Astrocyte of the spinal cord (primary cell): ENCODE results near the gene XRN1.
"Not testable (repeated sequence)": the region's sequence is repeated elsewhere in the genome, so short reads cannot be mapped to it uniquely, and the experiment has no call there.

Source experiments
- DNase-seq: peaks from one replicate; pipeline ENCODE4 v3.0.0; 2011; ENCODE audit warnings: low read depth, low spot score
- H3K4me3 ChIP-seq: 2 replicates; pipeline ENCODE4 v1.5.1; 2011; ENCODE audit warnings: low read depth, mild to moderate bottlenecking, low read length, moderate library complexity
- CTCF ChIP-seq: IDR thresholded peaks from 2 replicates; pipeline ENCODE4 v1.5.1; 2012; ENCODE audit warnings: low read depth, mild to moderate bottlenecking, low read length, inconsistent platforms
- in situ Hi-C: cut with HindIII; loops from 2 replicates; pipeline ENCODE4 v1.10.0; 2017; ENCODE audit warnings: low sequenced_read_pairs

Gene XRN1

GRCh38 chr3:142363936-142364467 lies 83.8 kb downstream of the XRN1 start:
- H3K4me3 ChIP-seq = no peak overlapping the region
- in situ Hi-C loops = no loop called here
- TF ChIP-seq CTCF = no peak

DNA sequence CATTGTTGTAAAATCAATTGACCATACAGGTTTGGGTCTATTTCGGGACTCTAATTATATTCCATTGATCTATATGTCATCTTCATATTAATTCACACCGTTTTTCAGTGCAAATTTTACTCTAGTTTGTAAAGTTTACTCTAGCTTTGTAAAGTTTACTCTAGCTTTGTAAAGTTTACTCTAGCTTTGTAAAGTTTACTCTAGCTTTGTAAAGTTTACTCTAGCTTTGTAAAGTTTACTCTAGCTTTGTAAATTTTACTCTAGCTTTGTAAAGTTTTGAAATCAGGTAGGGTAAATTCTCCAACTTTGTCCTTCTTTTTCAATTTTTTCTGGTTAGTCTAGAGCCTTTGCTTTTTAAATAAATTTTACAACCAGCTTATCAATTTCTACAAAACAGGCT lies 84.4 kb downstream of the XRN1 start:
- H3K4me3 ChIP-seq, in situ Hi-C loops, DNase-seq: not testable (repeated sequence)

More at GRCh38 chr3:142363936-142364467, 83.8 kb downstream of the XRN1 start:
- DNase-seq = no peak

GRCh38 chr3:142359367-142359766 lies 88.5 kb downstream of the XRN1 start:
- H3K4me3 ChIP-seq = no peak overlapping the region
- DNase-seq = no peak
- no peak for TF ChIP-seq CTCF
- in situ Hi-C loops = no loop called here

DNA sequence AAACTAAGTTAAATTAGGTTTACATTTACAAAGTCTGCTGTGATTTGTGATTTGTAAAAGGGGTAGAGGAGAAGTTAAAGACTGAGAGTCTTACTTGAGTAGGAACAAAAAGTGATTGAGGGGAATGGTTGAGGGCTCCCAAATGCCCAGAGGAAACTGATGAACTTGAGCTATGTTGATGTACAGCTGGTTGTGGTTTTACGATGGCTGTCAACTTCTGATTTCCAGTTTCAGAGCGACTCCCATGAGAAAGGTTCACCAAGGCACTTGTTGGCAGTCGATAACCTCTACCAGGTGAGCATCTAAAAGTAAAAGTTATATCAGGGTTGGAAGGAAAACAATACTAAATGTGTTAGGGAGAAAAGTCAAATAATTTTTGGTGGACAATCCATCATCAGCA lies 91.0 kb downstream of the XRN1 start:
- in situ Hi-C loops = no loop called here
- TF ChIP-seq CTCF = no peak
- H3K4me3 ChIP-seq = no peak overlapping the region
- DNase-seq = no peak

GRCh38 chr3:142355692-142356091 lies 92.1 kb downstream of the XRN1 start:
- no peak for DNase-seq
- no peak overlapping the region for H3K4me3 ChIP-seq
- in situ Hi-C loops = no loop called here
- TF ChIP-seq CTCF = no peak

DNA sequence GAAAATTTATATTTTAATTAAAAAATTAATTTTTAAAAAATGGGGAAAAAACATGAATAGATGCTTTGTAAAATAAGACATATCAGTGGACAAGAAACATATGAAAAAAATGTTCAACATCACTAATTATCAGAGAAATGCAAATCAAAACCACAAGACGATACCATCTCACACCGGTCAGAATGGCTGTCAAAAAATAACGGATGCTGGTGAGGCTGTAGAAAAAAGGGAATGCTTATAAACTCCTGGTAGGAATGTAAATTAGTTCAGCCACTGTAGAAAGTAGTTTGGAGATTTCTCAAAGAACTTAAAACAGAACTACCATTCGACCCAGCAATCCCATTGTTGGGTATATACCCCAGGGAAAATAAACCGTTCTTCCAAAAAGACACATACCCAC lies 93.8 kb downstream of the XRN1 start:
- no peak for TF ChIP-seq CTCF
- H3K4me3 ChIP-seq = no peak overlapping the region
- in situ Hi-C loops = no loop called here
- no peak for DNase-seq

DNA sequence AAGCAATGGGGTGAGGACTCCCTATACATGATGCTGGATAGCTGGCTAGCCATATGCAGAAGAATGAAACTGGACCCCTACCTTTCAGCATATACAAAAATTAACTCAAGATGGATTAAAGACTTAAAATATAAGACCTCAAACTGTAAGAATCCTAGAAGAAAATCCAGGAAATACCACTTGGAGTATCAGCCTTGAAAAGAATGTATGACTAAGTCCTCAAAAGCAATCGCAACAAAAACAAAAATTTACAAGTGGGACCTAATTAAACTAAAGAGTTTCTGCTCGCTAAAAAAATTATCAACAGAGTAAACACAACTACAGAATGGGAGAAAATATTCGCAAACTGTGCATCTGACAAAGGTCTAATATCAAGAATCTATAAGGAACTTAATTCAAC lies 94.3 kb downstream of the XRN1 start:
- no peak overlapping the region for H3K4me3 ChIP-seq
- peak; percentile 6 for DNase-seq
- TF ChIP-seq CTCF = no peak
- in situ Hi-C loops = no loop called here

- H3K4me3 ChIP-seq, in situ Hi-C loops, DNase-seq: not testable (repeated sequence)
Measured at GRCh38 chr3:142352698-142353097, 95.1 kb downstream of the XRN1 start.
